DND-41 (cell line): Measurements from ENCODE around the gene PLEKHG5.

Experiments
- ATAC-seq: fragments of 200-7000 bp; cut with Tn5 transposase; 3 replicates; pipeline ENCODE4 v1.9.1; 2021; ENCODE audit warnings: low read depth; ENCODE audit not compliant: insufficient read depth
- DNase-seq: peaks from one replicate; pipeline ENCODE4 v3.0.0-alpha.2; 2020
- H2AFZ ChIP-seq: 2 replicates; pipeline ENCODE4 v1.6.0; 2012; ENCODE audit warnings: low read depth, low read length
- H3K27ac ChIP-seq: 2 replicates; pipeline ENCODE4 v1.5.1; 2012; ENCODE audit warnings: low read length, inconsistent platforms
- H3K27me3 ChIP-seq: fragments of 200-600 bp; sonication (generic); 2 replicates; pipeline ENCODE4 v1.6.0; 2012; ENCODE audit warnings: low read length, mild to moderate bottlenecking, inconsistent platforms; ENCODE audit not compliant: insufficient read depth, poor library complexity
- H3K36me3 ChIP-seq: 2 replicates; pipeline ENCODE4 v1.5.1; 2012; ENCODE audit warnings: low read length, inconsistent platforms; ENCODE audit not compliant: insufficient read depth
- H3K4me1 ChIP-seq: 2 replicates; pipeline ENCODE4 v1.5.1; 2012; ENCODE audit warnings: mild to moderate bottlenecking, low read length; ENCODE audit not compliant: insufficient read depth
- H3K4me2 ChIP-seq: 2 replicates; pipeline ENCODE4 v1.6.0; 2012; ENCODE audit warnings: mild to moderate bottlenecking, moderate library complexity, low read length, inconsistent platforms; ENCODE audit not compliant: insufficient read depth
- H3K4me3 ChIP-seq, 2 experiments: fragments of 200-600 bp in 1 of 2; shearing (Covaris generic) in 1 of 2; 2 replicates each; pipeline ENCODE4 v1.5.1; 2012 to 2016; ENCODE audit warnings: inconsistent platforms in 2 of 2, low read length in 2 of 2, mild to moderate bottlenecking in 2 of 2, low read depth in 1 of 2, moderate library complexity in 1 of 2
- H3K79me2 ChIP-seq: 2 replicates; pipeline ENCODE4 v1.6.0; 2012; ENCODE audit warnings: low read length, inconsistent platforms; ENCODE audit not compliant: insufficient read depth
- H3K9ac ChIP-seq: 2 replicates; pipeline ENCODE4 v1.6.0; 2012; ENCODE audit warnings: low read depth, mild to moderate bottlenecking, inconsistent platforms, low read length, moderate library complexity
- H3K9me3 ChIP-seq: 2 replicates; pipeline ENCODE4 v1.5.1; 2012; ENCODE audit warnings: low read length, moderate library complexity, mild to moderate bottlenecking, inconsistent platforms; ENCODE audit not compliant: insufficient read depth, severe bottlenecking
- H4K20me1 ChIP-seq: 2 replicates; pipeline ENCODE4 v1.6.0; 2012; ENCODE audit warnings: low read length; ENCODE audit not compliant: insufficient read depth
- CTCF ChIP-seq: IDR thresholded peaks from 2 replicates; pipeline ENCODE4 v1.5.1; 2012; ENCODE audit warnings: borderline replicate concordance, low read length, moderate library complexity, mild to moderate bottlenecking; ENCODE audit not compliant: poor library complexity, severe bottlenecking; ENCODE audit errors: extremely low read depth
- EZH2 ChIP-seq: IDR thresholded peaks from 3 replicates; pipeline ENCODE4 v1.6.1; 2012; ENCODE audit warnings: borderline replicate concordance, low read depth, mild to moderate bottlenecking, moderate library complexity, low read length, inconsistent platforms; ENCODE audit not compliant: severe bottlenecking

Gene PLEKHG5

DNA sequence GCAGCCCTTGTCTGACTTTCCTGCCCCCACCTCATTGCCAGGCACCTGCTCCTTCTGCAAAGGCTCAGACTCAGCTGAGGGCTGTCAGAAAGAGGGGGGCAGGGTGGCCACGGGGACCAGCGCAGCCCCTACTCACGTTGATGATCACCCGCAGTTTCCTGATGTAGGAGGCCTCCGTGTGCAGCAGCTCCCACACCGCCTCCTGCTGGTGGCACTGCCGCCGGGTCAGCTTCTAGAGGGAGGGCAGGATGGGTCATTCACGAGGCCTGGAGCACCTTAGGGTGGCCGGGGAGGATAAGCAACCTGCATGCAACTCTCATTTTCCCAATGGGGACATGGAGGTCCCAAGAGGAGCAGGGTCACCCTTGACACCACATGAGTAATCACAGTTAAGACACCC is 19.1 kb downstream of the PLEKHG5 start:
- no peaks in the 10 kb centered on the region for H3K36me3 ChIP-seq
- no peak for DNase-seq
- H3K4me2 ChIP-seq: no peak overlapping the region

GRCh38 chr1:6471970-6472368 is 19.5 kb downstream of the PLEKHG5 start:
- Histone ChIP-seq H2AFZ (no peak overlapping the region), H3K9ac (no peak overlapping the region), H3K79me2 (no peaks in the 10 kb centered on the region), H3K4me2 (no peak overlapping the region), H3K27me3 (no peaks in the 10 kb centered on the region), H3K4me3 (no peak overlapping the region), H3K36me3 (no peaks in the 10 kb centered on the region), H3K27ac (no peak overlapping the region), H3K4me1 (no peaks in the 10 kb centered on the region), H4K20me1 (peaks cover 2% of the 10 kb centered on the region), H3K9me3 (no peaks in the 10 kb centered on the region)
- DNase-seq (no peak), ATAC-seq (no peak)
- TF ChIP-seq CTCF (no peak), EZH2 (no peak)

More for the DNA sequence above, 19.1 kb downstream of the PLEKHG5 start:
- no peak overlapping the region for H3K4me3 ChIP-seq
- no peak for ATAC-seq
- no peaks in the 10 kb centered on the region; the same call in 1 of the 2 replicates for H4K20me1 ChIP-seq
- no peaks in the 10 kb centered on the region for H3K9me3 ChIP-seq
- no peak overlapping the region for H2AFZ ChIP-seq
- no peaks in the 10 kb centered on the region for H3K27me3 ChIP-seq
- peak; percentile 51 for TF ChIP-seq CTCF
- TF ChIP-seq EZH2: no peak
- H3K4me1 ChIP-seq: no peaks in the 10 kb centered on the region
- H3K27ac ChIP-seq: no peak overlapping the region
- no peak overlapping the region for H3K9ac ChIP-seq
- H3K79me2 ChIP-seq: no peaks in the 10 kb centered on the region

- Histone ChIP-seq H4K20me1 (peaks cover 4% of the 10 kb centered on the region), H3K4me2 (no peak overlapping the region), H3K79me2 (no peaks in the 10 kb centered on the region), H3K27me3 (peaks cover 1% of the 10 kb centered on the region), H3K36me3 (no peaks in the 10 kb centered on the region), H3K4me1 (no peaks in the 10 kb centered on the region), H3K9ac (no peak overlapping the region), H3K27ac (no peak overlapping the region), H2AFZ (no peak overlapping the region), H3K4me3 (no peak overlapping the region), H3K9me3 (no peaks in the 10 kb centered on the region)
- TF ChIP-seq EZH2 (no peak), CTCF (no peak)
- DNase-seq: no peak
- no peak for ATAC-seq
These were observed 20.1 kb downstream of the PLEKHG5 start for GRCh38 chr1:6471086-6471969.
